Measurements from ENCODE around the gene BLNK. TPM values are rescaled to one million over a fixed set of nuclear protein-coding genes. Genes with fewer than 3 reads are reported as not detected.
A peak's percentile ranks its signal among the peaks of the same experiment; 100 is the strongest.

BLNK gene
- total and polyA plus RNA-seq, 2 experiments from 2014 or later: 0.11 TPM; not detected in 1

- TF ChIP-seq, protein P1, sequence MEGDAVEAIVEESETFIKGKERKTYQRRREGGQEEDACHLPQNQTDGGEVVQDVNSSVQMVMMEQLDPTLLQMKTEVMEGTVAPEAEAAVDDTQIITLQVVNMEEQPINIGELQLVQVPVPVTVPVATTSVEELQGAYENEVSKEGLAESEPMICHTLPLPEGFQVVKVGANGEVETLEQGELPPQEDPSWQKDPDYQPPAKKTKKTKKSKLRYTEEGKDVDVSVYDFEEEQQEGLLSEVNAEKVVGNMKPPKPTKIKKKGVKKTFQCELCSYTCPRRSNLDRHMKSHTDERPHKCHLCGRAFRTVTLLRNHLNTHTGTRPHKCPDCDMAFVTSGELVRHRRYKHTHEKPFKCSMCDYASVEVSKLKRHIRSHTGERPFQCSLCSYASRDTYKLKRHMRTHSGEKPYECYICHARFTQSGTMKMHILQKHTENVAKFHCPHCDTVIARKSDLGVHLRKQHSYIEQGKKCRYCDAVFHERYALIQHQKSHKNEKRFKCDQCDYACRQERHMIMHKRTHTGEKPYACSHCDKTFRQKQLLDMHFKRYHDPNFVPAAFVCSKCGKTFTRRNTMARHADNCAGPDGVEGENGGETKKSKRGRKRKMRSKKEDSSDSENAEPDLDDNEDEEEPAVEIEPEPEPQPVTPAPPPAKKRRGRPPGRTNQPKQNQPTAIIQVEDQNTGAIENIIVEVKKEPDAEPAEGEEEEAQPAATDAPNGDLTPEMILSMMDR (conservative IDR thresholded peaks at IDR 0.05; ENCODE audit: low read depth in 2 of 2): no peak
- no peak for TF ChIP-seq EZH2phosphoT487 (IDR thresholded peaks at IDR 0.05; ENCODE audit: unreplicated experiment)
- TF ChIP-seq JUNB (IDR thresholded peaks at IDR 0.05; ENCODE audit: unreplicated experiment): no peak
- TF ChIP-seq NANOG (IDR thresholded peaks at IDR 0.05; ENCODE audit: borderline replicate concordance): no peak
- TF ChIP-seq ZNF331 (CRISPR knock-in tag; IDR thresholded peaks at IDR 0.05; ENCODE audit: low read depth): no peak
- TF ChIP-seq, protein P2, sequence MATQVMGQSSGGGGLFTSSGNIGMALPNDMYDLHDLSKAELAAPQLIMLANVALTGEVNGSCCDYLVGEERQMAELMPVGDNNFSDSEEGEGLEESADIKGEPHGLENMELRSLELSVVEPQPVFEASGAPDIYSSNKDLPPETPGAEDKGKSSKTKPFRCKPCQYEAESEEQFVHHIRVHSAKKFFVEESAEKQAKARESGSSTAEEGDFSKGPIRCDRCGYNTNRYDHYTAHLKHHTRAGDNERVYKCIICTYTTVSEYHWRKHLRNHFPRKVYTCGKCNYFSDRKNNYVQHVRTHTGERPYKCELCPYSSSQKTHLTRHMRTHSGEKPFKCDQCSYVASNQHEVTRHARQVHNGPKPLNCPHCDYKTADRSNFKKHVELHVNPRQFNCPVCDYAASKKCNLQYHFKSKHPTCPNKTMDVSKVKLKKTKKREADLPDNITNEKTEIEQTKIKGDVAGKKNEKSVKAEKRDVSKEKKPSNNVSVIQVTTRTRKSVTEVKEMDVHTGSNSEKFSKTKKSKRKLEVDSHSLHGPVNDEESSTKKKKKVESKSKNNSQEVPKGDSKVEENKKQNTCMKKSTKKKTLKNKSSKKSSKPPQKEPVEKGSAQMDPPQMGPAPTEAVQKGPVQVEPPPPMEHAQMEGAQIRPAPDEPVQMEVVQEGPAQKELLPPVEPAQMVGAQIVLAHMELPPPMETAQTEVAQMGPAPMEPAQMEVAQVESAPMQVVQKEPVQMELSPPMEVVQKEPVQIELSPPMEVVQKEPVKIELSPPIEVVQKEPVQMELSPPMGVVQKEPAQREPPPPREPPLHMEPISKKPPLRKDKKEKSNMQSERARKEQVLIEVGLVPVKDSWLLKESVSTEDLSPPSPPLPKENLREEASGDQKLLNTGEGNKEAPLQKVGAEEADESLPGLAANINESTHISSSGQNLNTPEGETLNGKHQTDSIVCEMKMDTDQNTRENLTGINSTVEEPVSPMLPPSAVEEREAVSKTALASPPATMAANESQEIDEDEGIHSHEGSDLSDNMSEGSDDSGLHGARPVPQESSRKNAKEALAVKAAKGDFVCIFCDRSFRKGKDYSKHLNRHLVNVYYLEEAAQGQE (IDR thresholded peaks at IDR 0.05; ENCODE audit: unreplicated experiment): no peak
- TF ChIP-seq POLR2AphosphoS5 (IDR thresholded peaks at IDR 0.05; ENCODE audit: low read depth): no peak
- TF ChIP-seq EZH2 (IDR thresholded peaks at IDR 0.05; ENCODE audit: low read depth, unreplicated experiment): no peak
- TF ChIP-seq, protein P3, sequence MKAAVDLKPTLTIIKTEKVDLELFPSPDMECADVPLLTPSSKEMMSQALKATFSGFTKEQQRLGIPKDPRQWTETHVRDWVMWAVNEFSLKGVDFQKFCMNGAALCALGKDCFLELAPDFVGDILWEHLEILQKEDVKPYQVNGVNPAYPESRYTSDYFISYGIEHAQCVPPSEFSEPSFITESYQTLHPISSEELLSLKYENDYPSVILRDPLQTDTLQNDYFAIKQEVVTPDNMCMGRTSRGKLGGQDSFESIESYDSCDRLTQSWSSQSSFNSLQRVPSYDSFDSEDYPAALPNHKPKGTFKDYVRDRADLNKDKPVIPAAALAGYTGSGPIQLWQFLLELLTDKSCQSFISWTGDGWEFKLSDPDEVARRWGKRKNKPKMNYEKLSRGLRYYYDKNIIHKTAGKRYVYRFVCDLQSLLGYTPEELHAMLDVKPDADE (IDR thresholded peaks at IDR 0.05): no peak
- TF ChIP-seq ZNF114 (CRISPR knock-in tag; IDR thresholded peaks at IDR 0.05): no peak
- TF ChIP-seq STAT1 (IDR thresholded peaks at IDR 0.05; ENCODE audit: unreplicated experiment): no peak
These were observed 42.0 kb upstream of the BLNK start (continued) for GRCh38 chr10:96313344-96313743.

- Histone ChIP-seq H2AFZ (no peak overlapping the region), H3F3A (replicated peaks; ENCODE audit: low read depth) (0 out of 2 replicates have a peak, but pooled peaks cover 6% of the 10 kb centered on the region), H3K9me2 (ENCODE audit: insufficient read depth) (no peaks in the 10 kb centered on the region), H3K27ac (ENCODE audit: low read depth) (peak overlapping the region; percentile 85), H3K4me3 (no peak overlapping the region), H3K79me2 (replicated peaks; ENCODE audit: insufficient read depth) (no peaks in the 10 kb centered on the region), H3K27me3 (ENCODE audit: insufficient read depth) (no peaks in the 10 kb centered on the region), H4K20me1 (replicated peaks; ENCODE audit: insufficient read depth) (no peaks in the 10 kb centered on the region), H3K4me2 (peak overlapping the region; percentile 36; the same call in 1 of the 2 replicates), H3K4me1 (ENCODE audit: insufficient read depth) (peaks cover 30% of the 10 kb centered on the region), H3K36me3 (ENCODE audit: insufficient read depth) (no peaks in the 10 kb centered on the region)
- Mint-ChIP-seq H3K27ac (peak overlapping the region; percentile 90), H3K4me1 (peaks cover 55% of the 10 kb centered on the region), H3K9me3 (no peaks in the 10 kb centered on the region), H3K4me3 (no peak overlapping the region; the same call in 2 of the 3 replicates), H3K36me3 (ENCODE audit: low read depth) (no peaks in the 10 kb centered on the region), H3K27me3 (ENCODE audit: insufficient read depth, low read depth, poor library complexity) (peaks cover under 1% of the 10 kb centered on the region)
- ATAC-seq: no peak
- no peak for DNase-seq (ENCODE audit: low spot score)
- TF ChIP-seq, protein P4, sequence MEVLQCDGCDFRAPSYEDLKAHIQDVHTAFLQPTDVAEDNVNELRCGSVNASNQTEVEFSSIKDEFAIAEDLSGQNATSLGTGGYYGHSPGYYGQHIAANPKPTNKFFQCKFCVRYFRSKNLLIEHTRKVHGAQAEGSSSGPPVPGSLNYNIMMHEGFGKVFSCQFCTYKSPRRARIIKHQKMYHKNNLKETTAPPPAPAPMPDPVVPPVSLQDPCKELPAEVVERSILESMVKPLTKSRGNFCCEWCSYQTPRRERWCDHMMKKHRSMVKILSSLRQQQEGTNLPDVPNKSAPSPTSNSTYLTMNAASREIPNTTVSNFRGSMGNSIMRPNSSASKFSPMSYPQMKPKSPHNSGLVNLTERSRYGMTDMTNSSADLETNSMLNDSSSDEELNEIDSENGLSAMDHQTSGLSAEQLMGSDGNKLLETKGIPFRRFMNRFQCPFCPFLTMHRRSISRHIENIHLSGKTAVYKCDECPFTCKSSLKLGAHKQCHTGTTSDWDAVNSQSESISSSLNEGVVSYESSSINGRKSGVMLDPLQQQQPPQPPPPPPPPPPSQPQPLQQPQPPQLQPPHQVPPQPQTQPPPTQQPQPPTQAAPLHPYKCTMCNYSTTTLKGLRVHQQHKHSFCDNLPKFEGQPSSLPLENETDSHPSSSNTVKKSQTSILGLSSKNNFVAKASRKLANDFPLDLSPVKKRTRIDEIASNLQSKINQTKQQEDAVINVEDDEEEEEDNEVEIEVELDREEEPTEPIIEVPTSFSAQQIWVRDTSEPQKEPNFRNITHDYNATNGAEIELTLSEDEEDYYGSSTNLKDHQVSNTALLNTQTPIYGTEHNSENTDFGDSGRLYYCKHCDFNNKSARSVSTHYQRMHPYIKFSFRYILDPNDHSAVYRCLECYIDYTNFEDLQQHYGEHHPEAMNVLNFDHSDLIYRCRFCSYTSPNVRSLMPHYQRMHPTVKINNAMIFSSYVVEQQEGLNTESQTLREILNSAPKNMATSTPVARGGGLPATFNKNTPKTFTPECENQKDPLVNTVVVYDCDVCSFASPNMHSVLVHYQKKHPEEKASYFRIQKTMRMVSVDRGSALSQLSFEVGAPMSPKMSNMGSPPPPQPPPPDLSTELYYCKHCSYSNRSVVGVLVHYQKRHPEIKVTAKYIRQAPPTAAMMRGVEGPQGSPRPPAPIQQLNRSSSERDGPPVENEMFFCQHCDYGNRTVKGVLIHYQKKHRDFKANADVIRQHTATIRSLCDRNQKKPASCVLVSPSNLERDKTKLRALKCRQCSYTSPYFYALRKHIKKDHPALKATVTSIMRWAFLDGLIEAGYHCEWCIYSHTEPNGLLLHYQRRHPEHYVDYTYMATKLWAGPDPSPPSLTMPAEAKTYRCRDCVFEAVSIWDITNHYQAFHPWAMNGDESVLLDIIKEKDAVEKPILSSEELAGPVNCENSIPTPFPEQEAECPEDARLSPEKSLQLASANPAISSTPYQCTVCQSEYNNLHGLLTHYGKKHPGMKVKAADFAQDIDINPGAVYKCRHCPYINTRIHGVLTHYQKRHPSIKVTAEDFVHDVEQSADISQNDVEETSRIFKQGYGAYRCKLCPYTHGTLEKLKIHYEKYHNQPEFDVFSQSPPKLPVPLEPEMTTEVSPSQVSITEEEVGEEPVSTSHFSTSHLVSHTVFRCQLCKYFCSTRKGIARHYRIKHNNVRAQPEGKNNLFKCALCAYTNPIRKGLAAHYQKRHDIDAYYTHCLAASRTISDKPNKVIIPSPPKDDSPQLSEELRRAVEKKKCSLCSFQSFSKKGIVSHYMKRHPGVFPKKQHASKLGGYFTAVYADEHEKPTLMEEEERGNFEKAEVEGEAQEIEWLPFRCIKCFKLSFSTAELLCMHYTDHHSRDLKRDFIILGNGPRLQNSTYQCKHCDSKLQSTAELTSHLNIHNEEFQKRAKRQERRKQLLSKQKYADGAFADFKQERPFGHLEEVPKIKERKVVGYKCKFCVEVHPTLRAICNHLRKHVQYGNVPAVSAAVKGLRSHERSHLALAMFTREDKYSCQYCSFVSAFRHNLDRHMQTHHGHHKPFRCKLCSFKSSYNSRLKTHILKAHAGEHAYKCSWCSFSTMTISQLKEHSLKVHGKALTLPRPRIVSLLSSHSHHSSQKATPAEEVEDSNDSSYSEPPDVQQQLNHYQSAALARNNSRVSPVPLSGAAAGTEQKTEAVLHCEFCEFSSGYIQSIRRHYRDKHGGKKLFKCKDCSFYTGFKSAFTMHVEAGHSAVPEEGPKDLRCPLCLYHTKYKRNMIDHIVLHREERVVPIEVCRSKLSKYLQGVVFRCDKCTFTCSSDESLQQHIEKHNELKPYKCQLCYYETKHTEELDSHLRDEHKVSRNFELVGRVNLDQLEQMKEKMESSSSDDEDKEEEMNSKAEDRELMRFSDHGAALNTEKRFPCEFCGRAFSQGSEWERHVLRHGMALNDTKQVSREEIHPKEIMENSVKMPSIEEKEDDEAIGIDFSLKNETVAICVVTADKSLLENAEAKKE (CRISPR knock-in tag; IDR thresholded peaks at IDR 0.05): no peak
- TF ChIP-seq CREB1 (CRISPR knock-in tag; IDR thresholded peaks at IDR 0.05; ENCODE audit: low read depth) (no peak), EZH2 (IDR thresholded peaks at IDR 0.05; ENCODE audit: low read depth, unreplicated experiment) (no peak), EZH2phosphoT487 (IDR thresholded peaks at IDR 0.05; ENCODE audit: unreplicated experiment) (no peak)
These were observed 39.9 kb upstream of the BLNK start for GRCh38 chr10:96311180-96311715.
